ENCODE measurements around the gene PLA2G12B. TPM values are rescaled to one million over a fixed set of nuclear protein-coding genes. Genes with fewer than 3 reads are reported as not detected.

PLA2G12B gene
- total and polyA plus RNA-seq, 3 donors from 2014 or later: 0.29 TPM; not detected in 2

DNA sequence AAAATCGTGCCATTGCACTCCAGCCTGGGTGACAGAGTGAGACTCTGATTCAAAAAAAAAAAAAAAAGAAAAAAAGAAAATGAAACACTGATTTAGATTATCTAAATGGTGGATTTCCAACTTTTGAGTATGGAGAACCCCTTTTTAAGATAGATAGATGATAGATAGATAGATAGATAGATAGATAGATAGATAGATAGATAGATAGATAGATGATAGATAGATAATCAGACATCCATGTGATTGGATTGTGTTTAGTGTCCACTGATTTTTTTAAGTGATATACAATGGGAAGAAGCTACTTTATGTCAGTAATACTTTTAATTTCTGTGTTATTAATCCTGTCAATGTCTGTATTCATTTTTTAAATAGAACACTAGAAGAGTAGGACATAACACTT, 55.1 kb downstream of the PLA2G12B start:
- H3K27ac ChIP-seq: no peak overlapping the region
- H3K27me3 ChIP-seq: no peaks in the 10 kb centered on the region
- H3K4me1 ChIP-seq: no peaks in the 10 kb centered on the region
- no peak overlapping the region for H3K4me3 ChIP-seq
- H3K36me3 ChIP-seq (ENCODE audit: low read depth, missing control alignments): no peaks in the 10 kb centered on the region
- no peak for DNase-seq
- 91 to 93% methylated on average over 1 of the region's 1 CpG for WGBS, 2 donors
- no peaks in the 10 kb centered on the region for H3K9me3 ChIP-seq
- TF ChIP-seq, protein P1, sequence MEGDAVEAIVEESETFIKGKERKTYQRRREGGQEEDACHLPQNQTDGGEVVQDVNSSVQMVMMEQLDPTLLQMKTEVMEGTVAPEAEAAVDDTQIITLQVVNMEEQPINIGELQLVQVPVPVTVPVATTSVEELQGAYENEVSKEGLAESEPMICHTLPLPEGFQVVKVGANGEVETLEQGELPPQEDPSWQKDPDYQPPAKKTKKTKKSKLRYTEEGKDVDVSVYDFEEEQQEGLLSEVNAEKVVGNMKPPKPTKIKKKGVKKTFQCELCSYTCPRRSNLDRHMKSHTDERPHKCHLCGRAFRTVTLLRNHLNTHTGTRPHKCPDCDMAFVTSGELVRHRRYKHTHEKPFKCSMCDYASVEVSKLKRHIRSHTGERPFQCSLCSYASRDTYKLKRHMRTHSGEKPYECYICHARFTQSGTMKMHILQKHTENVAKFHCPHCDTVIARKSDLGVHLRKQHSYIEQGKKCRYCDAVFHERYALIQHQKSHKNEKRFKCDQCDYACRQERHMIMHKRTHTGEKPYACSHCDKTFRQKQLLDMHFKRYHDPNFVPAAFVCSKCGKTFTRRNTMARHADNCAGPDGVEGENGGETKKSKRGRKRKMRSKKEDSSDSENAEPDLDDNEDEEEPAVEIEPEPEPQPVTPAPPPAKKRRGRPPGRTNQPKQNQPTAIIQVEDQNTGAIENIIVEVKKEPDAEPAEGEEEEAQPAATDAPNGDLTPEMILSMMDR (IDR thresholded peaks at IDR 0.05): no peak
- no peak for TF ChIP-seq POLR2A (IDR thresholded peaks at IDR 0.05)
- intact Hi-C loops (cut with DNase I; ENCODE audit: low total_unique reads): no loop called here

DNA sequence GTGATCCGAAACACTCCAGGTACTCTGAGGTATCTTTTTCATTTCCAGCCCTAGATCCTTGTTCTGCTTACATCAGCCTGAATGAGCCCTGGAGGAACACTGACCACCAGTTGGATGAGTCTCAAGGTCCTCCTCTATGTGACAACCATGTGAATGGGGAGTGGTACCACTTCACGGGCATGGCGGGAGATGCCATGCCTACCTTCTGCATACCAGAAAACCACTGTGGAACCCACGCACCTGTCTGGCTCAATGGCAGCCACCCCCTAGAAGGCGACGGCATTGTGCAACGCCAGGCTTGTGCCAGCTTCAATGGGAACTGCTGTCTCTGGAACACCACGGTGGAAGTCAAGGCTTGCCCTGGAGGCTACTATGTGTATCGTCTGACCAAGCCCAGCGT, 56.0 kb downstream of the PLA2G12B start:
- H3K27me3 ChIP-seq: no peaks in the 10 kb centered on the region
- WGBS, 2 donors: 97 to 98% methylated on average over 10 of the region's 10 CpGs

DNA sequence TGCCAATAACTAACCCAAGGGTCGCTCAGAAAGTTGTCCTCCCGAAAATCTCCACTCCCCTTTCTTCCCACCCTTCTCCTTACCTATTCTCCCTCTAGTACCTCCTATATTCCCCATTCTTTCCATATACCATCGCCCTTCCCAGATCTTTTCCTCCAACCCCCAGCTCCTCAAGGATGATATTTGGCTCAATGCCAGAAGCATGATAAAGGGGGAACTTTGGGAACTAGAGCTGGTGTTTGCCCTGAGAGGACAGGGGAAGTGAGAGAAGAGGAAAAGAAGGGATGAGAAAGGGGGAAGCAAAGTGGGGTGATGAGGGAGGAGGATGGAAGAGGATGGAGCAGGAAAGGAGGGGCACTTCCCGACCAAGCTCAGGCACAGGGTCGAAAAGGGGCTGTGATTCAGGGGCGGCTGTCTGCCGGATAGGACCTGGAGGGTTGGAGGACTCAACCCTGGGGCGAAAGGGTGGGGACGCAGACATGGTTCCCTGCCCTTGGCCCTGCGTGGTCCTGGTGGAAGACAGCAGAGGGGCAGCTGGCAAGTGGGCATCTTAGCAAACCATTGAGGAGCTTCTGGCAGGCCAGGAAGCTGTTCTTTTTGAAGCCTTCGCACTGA, 59.3 kb downstream of the PLA2G12B start:
- H3K9me3 ChIP-seq: no peaks in the 10 kb centered on the region
- no peaks in the 10 kb centered on the region for H3K27me3 ChIP-seq
- no peaks in the 10 kb centered on the region for H3K4me1 ChIP-seq
- no peak overlapping the region for H3K27ac ChIP-seq
- no peak for TF ChIP-seq POLR2A (IDR thresholded peaks at IDR 0.05)
- TF ChIP-seq, protein P1 (IDR thresholded peaks at IDR 0.05): no peak
- WGBS, 2 donors: 68 to 82% methylated on average over 11 of the region's 11 CpGs
- DNase-seq: no peak
- H3K4me3 ChIP-seq: no peak overlapping the region
- intact Hi-C loops (cut with DNase I; ENCODE audit: low total_unique reads): no loop called here
- H3K36me3 ChIP-seq (ENCODE audit: low read depth, missing control alignments): no peaks in the 10 kb centered on the region

More for the DNA sequence above, 56.0 kb downstream of the PLA2G12B start:
- Histone ChIP-seq H3K4me3 (no peak overlapping the region), H3K9me3 (no peaks in the 10 kb centered on the region), H3K36me3 (ENCODE audit: low read depth, missing control alignments) (no peaks in the 10 kb centered on the region), H3K4me1 (no peaks in the 10 kb centered on the region), H3K27ac (no peak overlapping the region)
- TF ChIP-seq POLR2A (IDR thresholded peaks at IDR 0.05): no peak
- no peak for DNase-seq
- intact Hi-C loops (cut with DNase I; ENCODE audit: low total_unique reads): no loop called here

DNA sequence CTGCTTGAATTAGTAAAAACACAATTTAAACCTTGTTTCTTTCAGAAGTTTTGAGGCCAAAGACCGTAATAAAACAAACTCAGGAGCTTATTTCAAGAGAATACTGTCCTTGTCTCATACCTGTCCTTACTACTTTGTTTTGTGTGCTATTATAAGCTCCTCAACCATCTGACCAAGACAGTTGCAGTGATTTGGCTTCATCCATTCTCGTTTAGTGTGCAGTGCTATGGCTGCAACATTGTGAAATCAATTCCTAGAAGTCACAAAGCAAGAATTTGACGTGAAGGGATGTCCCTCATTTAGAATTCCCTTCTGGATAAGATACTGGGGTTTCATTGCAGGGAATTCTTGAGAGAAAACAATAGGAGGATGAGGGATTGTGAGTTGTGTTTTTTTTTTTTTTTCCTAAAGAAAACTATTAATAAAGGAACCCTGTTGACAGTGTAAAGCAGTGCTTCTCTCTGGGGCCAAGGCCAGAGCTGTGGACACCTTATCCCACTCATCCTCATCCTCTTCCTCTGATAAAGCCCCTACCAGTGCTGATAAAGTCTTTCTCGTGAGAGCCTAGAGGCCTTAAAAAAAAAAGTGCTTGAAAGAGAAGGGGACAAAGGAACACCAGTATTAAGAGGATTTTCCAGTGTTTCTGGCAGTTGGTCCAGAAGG, 61.3 kb downstream of the PLA2G12B start, which contains the start of gene OIT3:
Gene OIT3, plus strand, starts transcription at position 604 of the 663 bp plus-strand sequence. CDS start 60 bp downstream, outside the sequence.
- Histone ChIP-seq H3K9me3 (no peaks in the 10 kb centered on the region), H3K36me3 (ENCODE audit: low read depth, missing control alignments) (no peaks in the 10 kb centered on the region), H3K27me3 (no peaks in the 10 kb centered on the region), H3K27ac (no peak within 1 kb of the TSS), H3K4me3 (no peak within 1 kb of the TSS), H3K4me1 (no peaks in the 10 kb centered on the region)
- TF ChIP-seq, protein P1 (IDR thresholded peaks at IDR 0.05): no peak
- TF ChIP-seq POLR2A (IDR thresholded peaks at IDR 0.05): no peak
- DNase-seq: no peak
- intact Hi-C loops (cut with DNase I; ENCODE audit: low total_unique reads): no loop called here
- 60 to 67% methylated on average over 4 of the region's 4 CpGs for WGBS, 2 donors

DNA sequence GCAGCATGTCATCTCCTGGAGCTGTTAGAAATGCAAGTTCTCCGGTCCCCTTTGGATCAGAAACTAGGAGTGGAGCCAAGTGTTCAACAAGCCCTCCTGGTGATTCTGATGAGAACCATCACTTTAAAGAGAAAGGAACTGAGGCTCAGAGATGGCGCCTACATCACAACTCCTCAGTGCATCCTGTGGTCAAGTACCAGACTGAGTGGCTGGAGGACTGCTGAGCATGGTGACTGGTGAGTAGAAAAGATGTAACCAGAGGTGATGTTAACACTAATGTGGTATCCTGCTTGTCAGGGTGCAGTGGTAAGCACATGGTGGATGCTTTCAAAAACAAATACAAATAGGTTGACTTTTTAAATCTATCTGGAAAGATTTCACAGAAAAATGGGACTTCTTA, 64.5 kb downstream of the PLA2G12B start:
- WGBS, 2 donors: 89 to 96% methylated on average over 2 of the region's 2 CpGs
- Histone ChIP-seq H3K36me3 (ENCODE audit: low read depth, missing control alignments) (no peaks in the 10 kb centered on the region), H3K4me1 (no peaks in the 10 kb centered on the region), H3K27ac (no peak overlapping the region), H3K27me3 (no peaks in the 10 kb centered on the region), H3K4me3 (no peak overlapping the region), H3K9me3 (no peaks in the 10 kb centered on the region)
- no peak for TF ChIP-seq POLR2A (IDR thresholded peaks at IDR 0.05)
- TF ChIP-seq, protein P1 (IDR thresholded peaks at IDR 0.05): no peak
- no peak for DNase-seq
- intact Hi-C loops (cut with DNase I; ENCODE audit: low total_unique reads): no loop called here
